Activated CD4-positive, alpha-beta T cell treated with anti-CD3 and anti-CD28 coated beads, Interleukin-2, amount 10 ng/mL, durations not matched to agents 7 days and 5 days (primary cell): Measurements from ENCODE around the gene PPP2R2B. TPM values are rescaled to one million over a fixed set of nuclear protein-coding genes. Genes with fewer than 3 reads are reported as not detected.

ENCODE experiments used
- CTCF ChIA-PET: fragments of 350-600 bp; sonication (Branson Sonifier 250); formaldehyde crosslinking; loops from one replicate; lab custom pipeline; 2021; ENCODE audit warnings: antibody characterized with exemption; lab: Charles Lee
- POLR2A ChIA-PET: fragments of 350-600 bp; sonication (Branson Sonifier 250); formaldehyde crosslinking; loops from one replicate; lab custom pipeline; 2021; ENCODE audit warnings: antibody characterized with exemption; lab: Charles Lee
- DNase-seq: peaks from one replicate; pipeline ENCODE4 v3.0.0-alpha.2; 2020
- H3K27ac Mint-ChIP-seq: one replicate; pipeline ENCODE4 v1.8.0; 2021; ENCODE audit warnings: mild to moderate bottlenecking, moderate library complexity, mixed read lengths
- H3K27me3 Mint-ChIP-seq: one replicate; pipeline ENCODE4 v1.8.0; 2021; ENCODE audit warnings: mixed read lengths
- H3K36me3 Mint-ChIP-seq: one replicate; pipeline ENCODE4 v1.8.0; 2021; ENCODE audit warnings: low read depth, mixed read lengths
- H3K4me1 Mint-ChIP-seq: one replicate; pipeline ENCODE4 v1.8.0; 2021; ENCODE audit warnings: mixed read lengths
- H3K4me3 Mint-ChIP-seq: one replicate; pipeline ENCODE4 v1.8.0; 2021; ENCODE audit warnings: mild to moderate bottlenecking, moderate library complexity, mixed read lengths
- H3K9me3 Mint-ChIP-seq: one replicate; pipeline ENCODE4 v1.8.0; 2021; ENCODE audit warnings: mixed read lengths
- total RNA-seq, 2 experiments: library from RNA; stranded (reverse); gene quantifications; one replicate each; pipeline ENCODE4 v1.2.3, GENCODE V29; 2021

PPP2R2B gene
- total RNA-seq, 2 experiments from 2014 or later: 1.8 TPM

DNA sequence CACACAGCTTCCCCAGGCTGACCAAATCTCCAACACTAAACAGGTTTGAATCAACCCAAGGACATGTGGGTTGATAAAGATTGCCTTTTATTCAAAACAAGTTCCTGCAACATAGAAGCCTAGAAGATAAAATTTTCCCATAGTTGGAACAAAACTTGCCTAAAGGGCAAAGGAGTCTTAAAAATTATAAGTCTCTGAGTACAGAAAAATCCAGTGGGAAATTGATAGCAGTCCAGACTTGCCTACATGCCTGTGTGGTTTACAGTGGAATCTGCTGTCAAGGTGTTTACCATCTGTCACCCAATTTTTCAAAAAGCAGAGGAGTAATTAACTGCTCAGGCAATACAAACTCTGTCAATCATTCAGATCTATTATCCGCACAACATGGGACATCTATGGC, 168.2 kb downstream of the PPP2R2B start:
- Mint-ChIP-seq H3K4me3 (no peak overlapping the region), H3K36me3 (no peaks in the 10 kb centered on the region), H3K4me1 (no peaks in the 10 kb centered on the region), H3K27ac (no peak overlapping the region), H3K9me3 (no peaks in the 10 kb centered on the region), H3K27me3 (no peaks in the 10 kb centered on the region)
- DNase-seq: no peak
- ChIA-PET POLR2A (no interaction called here), CTCF (no interaction called here)

GRCh38 chr5:146707316-146707715, 171.2 kb downstream of the PPP2R2B start:
- Mint-ChIP-seq H3K27me3 (no peaks in the 10 kb centered on the region), H3K27ac (no peak overlapping the region), H3K9me3 (no peaks in the 10 kb centered on the region), H3K36me3 (no peaks in the 10 kb centered on the region), H3K4me1 (no peaks in the 10 kb centered on the region), H3K4me3 (no peak overlapping the region)
- no peak for DNase-seq
- CTCF ChIA-PET: no interaction called here
- POLR2A ChIA-PET: no interaction called here

DNA sequence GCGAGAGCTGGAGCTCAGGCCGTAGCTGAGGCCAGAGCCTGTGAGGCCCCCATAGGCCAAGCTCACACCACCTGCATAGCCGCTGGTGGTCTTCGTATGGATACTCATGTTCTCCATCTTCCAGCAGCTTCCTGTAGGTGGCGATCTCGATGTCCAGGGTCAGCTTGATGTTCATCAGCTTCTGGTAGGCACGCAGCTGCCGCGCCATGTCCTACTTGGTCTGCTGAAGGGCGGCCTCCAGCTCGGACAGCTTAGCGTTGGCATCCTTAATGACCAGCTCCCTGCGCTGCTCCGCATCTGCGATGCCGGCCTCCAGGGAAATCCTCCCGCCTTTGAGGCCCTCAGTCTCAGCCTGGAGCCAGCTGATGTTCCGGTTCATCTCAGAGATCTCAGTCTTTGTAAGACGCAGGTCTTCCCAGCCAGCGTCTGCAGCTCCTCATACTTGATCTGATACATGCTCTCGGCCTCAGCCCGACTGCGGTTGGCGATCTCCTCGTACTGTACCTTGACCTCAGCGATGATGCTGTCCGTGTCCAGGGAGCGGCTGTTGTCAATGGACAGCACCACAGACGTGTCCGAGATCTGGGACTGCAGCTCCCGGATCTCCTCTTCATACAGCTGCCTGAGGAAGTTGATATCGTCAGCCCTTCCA, 172.1 kb downstream of the PPP2R2B start:
- ChIA-PET POLR2A (no interaction called here), CTCF (interaction anchor here (0.6 kb wide), 1 partner anchor 169 kb away, joined by 3 read pairs; no protein-coding TSS in a partner anchor)
- no peak overlapping the region for H3K27ac Mint-ChIP-seq
- no peaks in the 10 kb centered on the region for H3K9me3 Mint-ChIP-seq
- no peaks in the 10 kb centered on the region for H3K36me3 Mint-ChIP-seq
- H3K4me3 Mint-ChIP-seq: no peak overlapping the region
- H3K27me3 Mint-ChIP-seq: no peaks in the 10 kb centered on the region
- DNase-seq: no peak
- no peaks in the 10 kb centered on the region for H3K4me1 Mint-ChIP-seq

GRCh38 chr5:146704949-146705665, 173.4 kb downstream of the PPP2R2B start:
- no peaks in the 10 kb centered on the region for H3K27me3 Mint-ChIP-seq
- DNase-seq: no peak
- CTCF ChIA-PET: no interaction called here
- POLR2A ChIA-PET: no interaction called here
- H3K27ac Mint-ChIP-seq: no peak overlapping the region
- H3K9me3 Mint-ChIP-seq: no peaks in the 10 kb centered on the region
- H3K36me3 Mint-ChIP-seq: no peaks in the 10 kb centered on the region
- no peaks in the 10 kb centered on the region for H3K4me1 Mint-ChIP-seq
- H3K4me3 Mint-ChIP-seq: no peak overlapping the region

DNA sequence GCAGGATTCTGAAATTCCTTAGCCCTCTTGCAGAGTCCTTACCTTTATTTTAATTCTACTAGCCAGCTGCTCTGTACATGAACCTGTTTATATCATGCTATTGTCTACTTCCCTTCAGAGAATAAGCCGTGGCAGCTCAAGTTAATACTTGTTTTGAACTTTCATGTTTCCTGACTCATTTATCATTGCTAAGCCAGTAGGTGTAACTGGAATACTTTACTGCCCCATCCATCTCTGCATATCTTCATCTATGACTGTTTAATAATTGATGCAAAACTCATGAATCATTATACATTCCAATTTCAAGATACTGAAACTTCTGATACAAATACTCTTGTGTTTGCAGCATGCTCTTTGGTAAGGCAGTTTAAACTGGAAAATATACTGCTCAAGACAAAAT, 174.7 kb downstream of the PPP2R2B start:
- H3K27ac Mint-ChIP-seq: no peak overlapping the region

GRCh38 chr5:146703499-146703898, 175.1 kb downstream of the PPP2R2B start:
- Mint-ChIP-seq H3K4me3 (no peak overlapping the region), H3K9me3 (no peaks in the 10 kb centered on the region), H3K27me3 (no peaks in the 10 kb centered on the region), H3K36me3 (no peaks in the 10 kb centered on the region), H3K4me1 (no peaks in the 10 kb centered on the region), H3K27ac (no peak overlapping the region)
- no peak for DNase-seq
- POLR2A ChIA-PET: no interaction called here
- CTCF ChIA-PET: no interaction called here

More for the DNA sequence above, 174.7 kb downstream of the PPP2R2B start:
- no peak for DNase-seq
- Mint-ChIP-seq H3K27me3 (no peaks in the 10 kb centered on the region), H3K4me1 (no peaks in the 10 kb centered on the region), H3K4me3 (no peak overlapping the region), H3K9me3 (no peaks in the 10 kb centered on the region), H3K36me3 (no peaks in the 10 kb centered on the region)
- ChIA-PET CTCF (no interaction called here), POLR2A (no interaction called here)

DNA sequence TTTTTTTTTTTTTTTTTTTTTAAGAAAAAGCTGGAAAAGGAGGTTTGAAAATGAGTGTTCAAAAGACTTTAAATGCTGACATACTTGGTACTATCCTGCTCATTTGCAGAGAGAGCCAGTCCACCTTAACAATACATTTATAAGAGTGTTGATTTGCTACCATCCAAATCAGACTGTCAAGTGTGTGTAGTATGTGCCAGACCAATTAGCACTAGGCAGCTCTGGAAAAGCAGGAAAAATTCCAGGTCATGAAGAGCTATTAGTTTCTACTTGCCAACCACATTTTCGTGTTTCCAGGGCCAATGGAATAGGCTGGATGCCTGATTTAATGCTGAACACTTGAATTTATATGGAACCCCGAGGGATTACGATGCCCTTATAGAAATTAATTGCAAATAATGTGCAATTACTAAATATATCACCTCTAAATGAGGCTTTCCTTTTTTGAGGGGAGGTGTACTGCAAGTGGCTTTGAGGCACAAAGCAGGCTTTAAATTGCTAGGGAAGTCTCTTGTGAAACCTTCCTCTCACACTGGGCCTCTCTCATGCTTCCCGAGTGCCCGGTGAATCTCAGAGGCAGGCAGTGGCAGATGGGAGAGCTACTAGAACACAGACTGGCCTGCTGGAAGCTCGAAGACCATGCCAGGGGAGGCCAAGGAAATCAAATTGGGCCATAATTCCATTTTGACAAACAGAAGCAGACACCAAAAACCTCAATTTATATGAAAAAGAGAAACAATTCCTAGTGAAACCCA, 178.7 kb downstream of the PPP2R2B start:
- no peak for DNase-seq
- H3K4me1 Mint-ChIP-seq: no peaks in the 10 kb centered on the region
- H3K9me3 Mint-ChIP-seq: no peaks in the 10 kb centered on the region
- H3K27ac Mint-ChIP-seq: no peak overlapping the region
- no peaks in the 10 kb centered on the region for H3K27me3 Mint-ChIP-seq
- no peak overlapping the region for H3K4me3 Mint-ChIP-seq
- H3K36me3 Mint-ChIP-seq: no peaks in the 10 kb centered on the region
- ChIA-PET POLR2A (no interaction called here), CTCF (no interaction called here)

DNA sequence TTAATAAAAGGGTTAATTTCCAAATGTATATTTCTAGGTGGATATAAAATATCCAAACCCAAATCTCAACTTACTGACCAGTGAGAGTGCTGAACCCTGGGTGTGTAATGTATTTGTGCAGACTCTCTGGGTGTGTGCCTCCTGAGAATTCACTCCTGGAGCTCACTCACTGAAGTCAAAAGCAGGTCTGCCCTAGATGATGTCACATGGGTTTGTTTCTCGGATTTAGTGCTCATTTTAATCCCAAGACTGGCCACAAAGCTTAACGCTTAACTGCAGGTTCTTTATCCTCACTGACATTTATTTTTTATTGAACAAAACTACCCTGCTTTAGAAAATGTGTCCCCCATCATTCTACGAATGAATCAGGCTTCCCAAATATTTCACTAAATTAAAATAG, 179.4 kb downstream of the PPP2R2B start:
- ChIA-PET CTCF (no interaction called here), POLR2A (no interaction called here)
- Mint-ChIP-seq H3K4me3 (no peak overlapping the region), H3K27me3 (no peaks in the 10 kb centered on the region), H3K4me1 (no peaks in the 10 kb centered on the region), H3K36me3 (no peaks in the 10 kb centered on the region), H3K9me3 (no peaks in the 10 kb centered on the region), H3K27ac (no peak overlapping the region)
- DNase-seq: no peak

GRCh38 chr5:146698651-146699050, 179.9 kb downstream of the PPP2R2B start:
- CTCF ChIA-PET: no interaction called here
- no peaks in the 10 kb centered on the region for H3K9me3 Mint-ChIP-seq
- no peaks in the 10 kb centered on the region for H3K36me3 Mint-ChIP-seq
- no peaks in the 10 kb centered on the region for H3K4me1 Mint-ChIP-seq
- H3K4me3 Mint-ChIP-seq: no peak overlapping the region
- H3K27me3 Mint-ChIP-seq: no peaks in the 10 kb centered on the region
- no peak overlapping the region for H3K27ac Mint-ChIP-seq
- no peak for DNase-seq
- POLR2A ChIA-PET: no interaction called here

DNA sequence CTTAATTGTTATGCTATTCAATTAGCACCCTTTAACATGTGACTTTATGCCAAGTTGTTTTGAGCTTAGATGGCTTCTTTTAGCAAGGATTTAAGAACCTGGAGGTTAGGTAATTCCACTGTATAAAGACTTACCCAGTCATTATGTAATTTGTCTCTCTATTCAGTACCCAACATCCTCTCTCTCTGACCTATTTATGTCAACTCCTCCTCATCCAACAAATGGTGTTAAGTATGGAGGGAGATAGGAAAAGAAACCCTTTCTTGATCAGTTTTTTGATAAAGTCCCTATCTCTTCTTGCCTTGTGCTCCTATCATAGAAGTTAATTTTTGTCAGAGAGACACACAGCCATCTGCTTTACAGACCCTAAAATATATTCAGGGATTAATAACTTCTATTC, 181.3 kb downstream of the PPP2R2B start:
- H3K27me3 Mint-ChIP-seq: no peaks in the 10 kb centered on the region
- CTCF ChIA-PET: no interaction called here
- DNase-seq: no peak
- H3K4me3 Mint-ChIP-seq: no peak overlapping the region
- POLR2A ChIA-PET: no interaction called here
- no peaks in the 10 kb centered on the region for H3K36me3 Mint-ChIP-seq
- no peaks in the 10 kb centered on the region for H3K9me3 Mint-ChIP-seq
- no peaks in the 10 kb centered on the region for H3K4me1 Mint-ChIP-seq
- no peak overlapping the region for H3K27ac Mint-ChIP-seq

DNA sequence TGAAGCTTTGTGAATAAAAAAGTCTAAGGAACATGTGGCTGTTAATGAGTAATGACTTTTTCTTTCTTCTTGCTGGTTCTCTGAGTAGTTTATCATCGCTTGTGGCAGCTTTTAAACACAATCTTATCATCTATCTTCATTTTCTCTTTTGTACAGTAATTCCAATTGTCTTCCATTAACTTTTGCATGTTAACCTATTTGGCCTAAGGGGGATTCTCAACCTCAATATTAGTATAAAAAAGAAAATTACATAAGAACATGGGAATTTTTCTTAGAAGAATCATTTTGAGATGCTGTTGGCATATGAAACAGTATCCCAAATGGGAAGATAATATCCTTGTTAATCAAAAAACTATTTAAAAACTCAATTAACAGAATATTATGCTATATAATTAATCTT, 182.9 kb downstream of the PPP2R2B start:
- no peaks in the 10 kb centered on the region for H3K4me1 Mint-ChIP-seq
- H3K27ac Mint-ChIP-seq: no peak overlapping the region
- DNase-seq: no peak
- H3K27me3 Mint-ChIP-seq: no peaks in the 10 kb centered on the region
- H3K36me3 Mint-ChIP-seq: no peaks in the 10 kb centered on the region
- CTCF ChIA-PET: no interaction called here
- POLR2A ChIA-PET: no interaction called here
- no peaks in the 10 kb centered on the region for H3K9me3 Mint-ChIP-seq
- no peak overlapping the region for H3K4me3 Mint-ChIP-seq

GRCh38 chr5:146690880-146691355, 187.6 kb downstream of the PPP2R2B start:
- Mint-ChIP-seq H3K9me3 (no peaks in the 10 kb centered on the region), H3K36me3 (no peaks in the 10 kb centered on the region), H3K27me3 (no peaks in the 10 kb centered on the region), H3K4me3 (no peak overlapping the region), H3K27ac (no peak overlapping the region), H3K4me1 (no peaks in the 10 kb centered on the region)
- ChIA-PET POLR2A (no interaction called here), CTCF (interaction anchor here (0.6 kb wide), 1 partner anchor 620 kb away, joined by 3 read pairs; no protein-coding TSS in a partner anchor)
- DNase-seq: no peak

- H3K27ac Mint-ChIP-seq: no peak overlapping the region
- H3K9me3 Mint-ChIP-seq: no peaks in the 10 kb centered on the region
- no peak overlapping the region for H3K4me3 Mint-ChIP-seq
- no peak for DNase-seq
- H3K27me3 Mint-ChIP-seq: no peaks in the 10 kb centered on the region
- CTCF ChIA-PET: no interaction called here
- POLR2A ChIA-PET: no interaction called here
- no peaks in the 10 kb centered on the region for H3K36me3 Mint-ChIP-seq
- no peaks in the 10 kb centered on the region for H3K4me1 Mint-ChIP-seq
Measured at GRCh38 chr5:146687630-146688029, 190.9 kb downstream of the PPP2R2B start.
